ENCODE results near the gene FKBP7. TPM values are rescaled to one million over a fixed set of nuclear protein-coding genes. Genes with fewer than 3 reads are reported as not detected.
A peak's percentile ranks its signal among the peaks of the same experiment; 100 is the strongest.

FKBP7 gene
- total RNA-seq, 2 experiments from 2014 or later: 4.1 to 4.6 TPM

GRCh38 chr2:178510384-178510783 lies 32.0 kb upstream of the FKBP7 start:
- Mint-ChIP-seq H3K4me1 (peaks cover 44% of the 10 kb centered on the region), H3K36me3 (peaks cover 39% of the 10 kb centered on the region), H3K4me3 (no peak overlapping the region), H3K9me3 (ENCODE audit: low read depth) (no peaks in the 10 kb centered on the region), H3K27me3 (no peaks in the 10 kb centered on the region), H3K27ac (no peak overlapping the region)
- CTCF ChIA-PET: interaction anchor here (1.9 kb wide), 1 partner anchor 12 kb away, joined by 6 read pairs; no protein-coding TSS in a partner anchor
- DNase-seq (no peak), ATAC-seq (no peak)

GRCh38 chr2:178508646-178509045 lies 30.2 kb upstream of the FKBP7 start:
- Mint-ChIP-seq H3K27ac (no peak overlapping the region), H3K4me3 (no peak overlapping the region), H3K9me3 (ENCODE audit: low read depth) (no peaks in the 10 kb centered on the region), H3K36me3 (peaks cover 41% of the 10 kb centered on the region), H3K27me3 (no peaks in the 10 kb centered on the region), H3K4me1 (peaks cover 28% of the 10 kb centered on the region)
- CTCF ChIA-PET: interaction anchor here (1.2 to 1.3 kb wide), 2 partner anchors 14 to 94 kb away, joined by 3 to 4 read pairs; no protein-coding TSS in a partner anchor
- DNase-seq (no peak), ATAC-seq (no peak)

GRCh38 chr2:178506949-178507348 lies 28.5 kb upstream of the FKBP7 start:
- Mint-ChIP-seq H3K27ac (peak overlapping the region; percentile 28), H3K9me3 (ENCODE audit: low read depth) (no peaks in the 10 kb centered on the region), H3K4me3 (no peak overlapping the region), H3K4me1 (peaks cover 20% of the 10 kb centered on the region), H3K27me3 (no peaks in the 10 kb centered on the region), H3K36me3 (peaks cover 42% of the 10 kb centered on the region)
- CTCF ChIA-PET: interaction anchor here (1.5 kb wide), 1 partner anchor 16 kb away, joined by 5 read pairs; no protein-coding TSS in a partner anchor
- no peak for ATAC-seq
- no peak for DNase-seq

GRCh38 chr2:178506524-178506923 lies 28.1 kb upstream of the FKBP7 start:
- DNase-seq: no peak
- no peak for ATAC-seq
- Mint-ChIP-seq H3K4me3 (no peak overlapping the region), H3K4me1 (peaks cover 20% of the 10 kb centered on the region), H3K27ac (no peak overlapping the region), H3K9me3 (ENCODE audit: low read depth) (no peaks in the 10 kb centered on the region), H3K36me3 (peaks cover 42% of the 10 kb centered on the region), H3K27me3 (no peaks in the 10 kb centered on the region)
- CTCF ChIA-PET: interaction anchor here (1.5 kb wide), 1 partner anchor 17 kb away, joined by 5 read pairs; no protein-coding TSS in a partner anchor

DNA sequence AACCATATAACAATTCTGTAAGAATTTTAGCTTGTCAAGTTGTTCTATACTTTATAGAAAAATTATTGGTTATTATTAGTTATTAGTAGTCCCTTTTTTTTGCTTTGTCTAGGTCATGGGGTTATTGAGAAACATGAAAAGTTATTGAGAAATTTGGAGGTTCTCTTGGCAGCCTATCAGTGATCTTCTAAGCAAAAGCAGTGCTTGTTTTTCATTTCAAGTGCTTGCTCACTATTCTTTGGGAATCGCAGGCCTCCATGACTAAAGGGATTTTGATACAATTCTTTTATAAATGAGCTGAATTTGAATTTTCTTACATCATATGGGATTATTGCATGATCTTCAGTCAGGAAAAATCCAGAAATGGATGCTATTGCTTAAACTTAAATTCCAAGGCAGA lies 27.7 kb upstream of the FKBP7 start:
- H3K27ac Mint-ChIP-seq: no peak overlapping the region
- ATAC-seq: no peak
- H3K9me3 Mint-ChIP-seq (ENCODE audit: low read depth): no peaks in the 10 kb centered on the region
- DNase-seq: no peak
- peaks cover 45% of the 10 kb centered on the region for H3K36me3 Mint-ChIP-seq
- H3K4me3 Mint-ChIP-seq: no peak overlapping the region
- no peaks in the 10 kb centered on the region for H3K27me3 Mint-ChIP-seq
- CTCF ChIA-PET: interaction anchor here (1.5 kb wide), 1 partner anchor 17 kb away, joined by 5 read pairs; no protein-coding TSS in a partner anchor
- H3K4me1 Mint-ChIP-seq: peaks cover 20% of the 10 kb centered on the region

- H3K4me1 Mint-ChIP-seq: peaks cover 9% of the 10 kb centered on the region
- H3K9me3 Mint-ChIP-seq (ENCODE audit: low read depth): no peaks in the 10 kb centered on the region
- H3K27ac Mint-ChIP-seq: no peak overlapping the region
- no peak for DNase-seq
- H3K4me3 Mint-ChIP-seq: no peak overlapping the region
- CTCF ChIA-PET: no interaction called here
- H3K36me3 Mint-ChIP-seq: peaks cover 57% of the 10 kb centered on the region
- no peak for ATAC-seq
- no peaks in the 10 kb centered on the region for H3K27me3 Mint-ChIP-seq
Observed at GRCh38 chr2:178502751-178503150, 24.4 kb upstream of the FKBP7 start.

GRCh38 chr2:178499640-178500039 lies 21.2 kb upstream of the FKBP7 start:
- CTCF ChIA-PET: interaction anchor here (1.4 kb wide), 1 partner anchor 23 kb away, joined by 3 read pairs; no protein-coding TSS in a partner anchor
- Mint-ChIP-seq H3K27ac (no peak overlapping the region), H3K4me3 (no peak overlapping the region), H3K27me3 (no peaks in the 10 kb centered on the region), H3K4me1 (peaks cover 4% of the 10 kb centered on the region), H3K36me3 (peaks cover 60% of the 10 kb centered on the region), H3K9me3 (ENCODE audit: low read depth) (no peaks in the 10 kb centered on the region)
- ATAC-seq: no peak
- no peak for DNase-seq

GRCh38 chr2:178498137-178498536 lies 19.7 kb upstream of the FKBP7 start:
- ATAC-seq (no peak), DNase-seq (no peak)
- Mint-ChIP-seq H3K4me3 (no peak overlapping the region), H3K4me1 (peaks cover 4% of the 10 kb centered on the region), H3K36me3 (peaks cover 62% of the 10 kb centered on the region), H3K27me3 (no peaks in the 10 kb centered on the region), H3K27ac (no peak overlapping the region), H3K9me3 (ENCODE audit: low read depth) (no peaks in the 10 kb centered on the region)
- CTCF ChIA-PET: interaction anchor here (0.7 kb wide), 1 partner anchor 111 kb away, joined by 3 read pairs; no protein-coding TSS in a partner anchor

DNA sequence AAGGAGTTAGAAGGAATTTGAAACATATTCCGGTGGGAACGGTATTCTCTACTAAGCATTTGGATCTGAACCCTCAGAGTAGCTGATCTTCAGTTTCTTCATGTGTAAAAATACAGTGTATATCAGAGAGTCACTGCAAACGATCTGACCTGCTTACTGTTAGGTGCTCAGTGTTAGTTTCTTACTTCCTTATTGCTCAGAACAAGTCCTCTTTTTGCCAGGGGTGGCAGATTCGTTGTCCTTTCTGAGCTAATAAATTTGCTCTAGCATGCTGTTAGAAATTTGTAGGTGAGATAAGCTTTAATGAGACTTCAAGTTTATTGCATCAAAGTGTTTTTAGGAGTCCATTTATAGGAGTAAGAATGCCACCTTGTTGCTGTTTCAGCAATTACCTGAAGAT lies 17.6 kb upstream of the FKBP7 start:
- H3K9me3 Mint-ChIP-seq (ENCODE audit: low read depth): no peaks in the 10 kb centered on the region
- no peak overlapping the region for H3K27ac Mint-ChIP-seq
- no peak for ATAC-seq
- no peak overlapping the region for H3K4me3 Mint-ChIP-seq
- CTCF ChIA-PET: no interaction called here
- no peak for DNase-seq
- H3K27me3 Mint-ChIP-seq: no peaks in the 10 kb centered on the region
- peaks cover 4% of the 10 kb centered on the region for H3K4me1 Mint-ChIP-seq
- peaks cover 55% of the 10 kb centered on the region for H3K36me3 Mint-ChIP-seq

- Mint-ChIP-seq H3K27ac (no peak overlapping the region), H3K9me3 (ENCODE audit: low read depth) (no peaks in the 10 kb centered on the region), H3K4me3 (no peak overlapping the region), H3K36me3 (peaks cover 54% of the 10 kb centered on the region), H3K4me1 (peaks cover 10% of the 10 kb centered on the region), H3K27me3 (no peaks in the 10 kb centered on the region)
- ATAC-seq (no peak), DNase-seq (no peak)
- CTCF ChIA-PET: interaction anchor here (0.6 to 1.1 kb wide), 2 partner anchors 31 to 77 kb away, joined by 3 read pairs; no protein-coding TSS in a partner anchor
Observed at GRCh38 chr2:178491612-178492011, 13.2 kb upstream of the FKBP7 start.

GRCh38 chr2:178485356-178485755 lies 7.0 kb upstream of the FKBP7 start:
- Mint-ChIP-seq H3K4me3 (no peak overlapping the region), H3K4me1 (peaks cover 27% of the 10 kb centered on the region), H3K36me3 (peaks cover 30% of the 10 kb centered on the region), H3K27me3 (no peaks in the 10 kb centered on the region), H3K27ac (no peak overlapping the region), H3K9me3 (ENCODE audit: low read depth) (no peaks in the 10 kb centered on the region)
- ATAC-seq: no peak
- CTCF ChIA-PET: no interaction called here
- no peak for DNase-seq

GRCh38 chr2:178484245-178485041 lies 6.0 kb upstream of the FKBP7 start:
- CTCF ChIA-PET: no interaction called here
- ATAC-seq (no peak), DNase-seq (no peak)
- no peaks in the 10 kb centered on the region for H3K27me3 Mint-ChIP-seq
- H3K9me3 Mint-ChIP-seq (ENCODE audit: low read depth): no peaks in the 10 kb centered on the region
- peaks cover 30% of the 10 kb centered on the region for H3K4me1 Mint-ChIP-seq
- H3K27ac Mint-ChIP-seq: no peak overlapping the region
- peaks cover 25% of the 10 kb centered on the region for H3K36me3 Mint-ChIP-seq
- H3K4me3 Mint-ChIP-seq: no peak overlapping the region

DNA sequence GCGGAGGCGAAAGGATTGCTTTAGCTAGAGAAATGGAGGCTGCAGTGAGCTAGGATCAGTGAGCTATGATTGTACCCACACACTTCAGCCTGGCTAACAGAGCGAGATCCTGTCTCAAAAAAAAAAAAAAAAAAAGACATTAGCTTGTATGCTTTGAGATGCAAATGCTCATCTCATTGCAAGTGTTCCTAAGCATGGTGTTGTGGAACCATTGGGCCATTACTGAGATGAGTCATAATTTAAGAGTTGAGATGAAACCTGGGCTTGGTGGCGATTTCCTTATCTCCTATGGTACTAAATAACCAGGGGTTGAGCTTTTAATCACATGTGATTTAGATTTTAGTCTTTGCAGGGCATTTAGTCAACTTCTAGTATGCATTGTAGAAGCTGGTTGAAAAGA lies 4.0 kb upstream of the FKBP7 start:
- peaks cover 13% of the 10 kb centered on the region for H3K36me3 Mint-ChIP-seq
- H3K4me3 Mint-ChIP-seq: peak overlapping the region; percentile 98
- CTCF ChIA-PET: interaction anchor here (0.7 to 4.5 kb wide), 5 partner anchors 31 to 68 kb away, joined by 3 to 29 read pairs (median 4); partner anchors contain the start of genes PJVK and PRKRA
- ATAC-seq: no peak
- no peaks in the 10 kb centered on the region for H3K9me3 Mint-ChIP-seq (ENCODE audit: low read depth)
- no peak overlapping the region for H3K27ac Mint-ChIP-seq
- no peak for DNase-seq
- H3K4me1 Mint-ChIP-seq: peaks cover 38% of the 10 kb centered on the region
- no peaks in the 10 kb centered on the region for H3K27me3 Mint-ChIP-seq

Measured in activated CD8-positive, alpha-beta memory T cell treated with anti-CD3 and anti-CD28 coated beads, Interleukin-2, amount 10 ng/mL, durations not matched to agents 7 days and 5 days (primary cell).